MCF 10A (cell line): Measurements from ENCODE around the gene VPS13A. TPM values are rescaled to one million over a fixed set of nuclear protein-coding genes. Genes with fewer than 3 reads are reported as not detected.

Experiments used
- BruUV-seq: library from RNA; stranded (reverse); fragments of 400-500 nt; replicated peaks from 2 replicates; lab custom pipeline; 2021; lab: Mats Ljungman, UMichigan
- CTCF ChIA-PET: fragments of 300-600 bp; sonication (Branson Sonifier 250); formaldehyde crosslinking; extraction: SDS; loops from one replicate; lab custom pipeline; 2021; ENCODE audit warnings: antibody characterized with exemption, inconsistent platforms; lab: Yijun Ruan, JAX
- POLR2A ChIA-PET: fragments of 300-600, 350-650 bp; sonication (Branson Sonifier 250); formaldehyde crosslinking; extraction: SDS; loops from one replicate; lab custom pipeline; 2020; ENCODE audit warnings: antibody characterized with exemption, inconsistent platforms; lab: Yijun Ruan, JAX
- DNase-seq: peaks from one replicate; pipeline ENCODE4 v3.0.0-alpha.2; 2018; ENCODE audit not compliant: unreplicated experiment
- H3K27ac Mint-ChIP-seq: one replicate; pipeline ENCODE4 v1.8.0; 2022; ENCODE audit warnings: mild to moderate bottlenecking, low read depth, mixed read lengths; ENCODE audit not compliant: unreplicated experiment
- H3K27me3 Mint-ChIP-seq: one replicate; pipeline ENCODE4 v1.8.0; 2022; ENCODE audit warnings: mixed read lengths; ENCODE audit not compliant: insufficient read depth, unreplicated experiment
- H3K36me3 Mint-ChIP-seq: one replicate; pipeline ENCODE4 v1.8.0; 2022; ENCODE audit warnings: mild to moderate bottlenecking, moderate library complexity, mixed read lengths; ENCODE audit not compliant: insufficient read depth, unreplicated experiment
- H3K4me1 Mint-ChIP-seq: one replicate; pipeline ENCODE4 v1.8.0; 2022; ENCODE audit warnings: mixed read lengths; ENCODE audit not compliant: insufficient read depth, unreplicated experiment
- H3K4me3 Mint-ChIP-seq: one replicate; pipeline ENCODE4 v1.8.0; 2022; ENCODE audit warnings: mild to moderate bottlenecking, moderate library complexity, mixed read lengths; ENCODE audit not compliant: unreplicated experiment
- H3K9me3 Mint-ChIP-seq: one replicate; pipeline ENCODE4 v1.8.0; 2022; ENCODE audit warnings: mixed read lengths; ENCODE audit not compliant: unreplicated experiment
- intact Hi-C: fragments of 100-400 bp; cut with micrococcal nuclease; formaldehyde crosslinking; loops from 2 replicates; pipeline ENCODE4 v1.14.1; 2022
- total RNA-seq: library from RNA; stranded (reverse); gene quantifications from 2 replicates; pipeline ENCODE4 v1.2.3, GENCODE V29; 2022
- TF ChIP-seq, protein P1 (sequence below): fragments of 200-600 bp; IDR thresholded peaks from one replicate; pipeline ENCODE4 v1.8.0; 2022; ENCODE audit warnings: antibody characterized with exemption, mild to moderate bottlenecking; ENCODE audit not compliant: unreplicated experiment

VPS13A gene
- total RNA-seq, 1 experiment from 2014 or later = 29.6 TPM

DNA sequence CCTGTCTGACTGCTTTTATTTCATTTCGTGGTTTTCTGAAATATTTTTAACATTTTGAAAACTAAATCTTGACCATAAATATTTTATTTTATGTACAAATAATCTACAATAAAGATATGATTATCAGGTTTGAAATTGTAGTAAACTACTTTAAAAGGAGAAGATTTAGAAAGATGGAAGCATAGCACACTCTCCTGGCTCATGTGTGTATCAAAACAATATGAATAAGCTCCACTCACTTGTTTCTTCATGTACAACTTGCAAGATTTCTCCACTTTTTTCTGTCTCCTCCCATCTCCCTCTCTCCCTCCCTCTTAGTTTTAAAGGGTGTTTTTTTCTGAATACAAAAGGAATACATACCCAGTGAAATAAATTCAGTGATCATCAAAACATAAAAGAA, 15.4 kb upstream of the VPS13A start:
- no peaks in the 10 kb centered on the region for H3K9me3 Mint-ChIP-seq
- BruUV-seq = no TSS peak
- H3K4me3 Mint-ChIP-seq = no peak overlapping the region
- ChIA-PET CTCF (interaction anchor here (0.7 to 8.2 kb wide), 13 partner anchors 11 to 815 kb away, joined by 3 to 100 read pairs (median 4); no protein-coding TSS in a partner anchor), POLR2A (interaction anchor here (0.6 to 1.0 kb wide), 2 partner anchors 172 to 345 kb away, joined by 3 read pairs; no protein-coding TSS in a partner anchor)
- TF ChIP-seq, protein P1, sequence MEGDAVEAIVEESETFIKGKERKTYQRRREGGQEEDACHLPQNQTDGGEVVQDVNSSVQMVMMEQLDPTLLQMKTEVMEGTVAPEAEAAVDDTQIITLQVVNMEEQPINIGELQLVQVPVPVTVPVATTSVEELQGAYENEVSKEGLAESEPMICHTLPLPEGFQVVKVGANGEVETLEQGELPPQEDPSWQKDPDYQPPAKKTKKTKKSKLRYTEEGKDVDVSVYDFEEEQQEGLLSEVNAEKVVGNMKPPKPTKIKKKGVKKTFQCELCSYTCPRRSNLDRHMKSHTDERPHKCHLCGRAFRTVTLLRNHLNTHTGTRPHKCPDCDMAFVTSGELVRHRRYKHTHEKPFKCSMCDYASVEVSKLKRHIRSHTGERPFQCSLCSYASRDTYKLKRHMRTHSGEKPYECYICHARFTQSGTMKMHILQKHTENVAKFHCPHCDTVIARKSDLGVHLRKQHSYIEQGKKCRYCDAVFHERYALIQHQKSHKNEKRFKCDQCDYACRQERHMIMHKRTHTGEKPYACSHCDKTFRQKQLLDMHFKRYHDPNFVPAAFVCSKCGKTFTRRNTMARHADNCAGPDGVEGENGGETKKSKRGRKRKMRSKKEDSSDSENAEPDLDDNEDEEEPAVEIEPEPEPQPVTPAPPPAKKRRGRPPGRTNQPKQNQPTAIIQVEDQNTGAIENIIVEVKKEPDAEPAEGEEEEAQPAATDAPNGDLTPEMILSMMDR = no peak
- no peak overlapping the region for H3K27ac Mint-ChIP-seq
- no peaks in the 10 kb centered on the region for H3K36me3 Mint-ChIP-seq
- intact Hi-C loops = loop anchor here (1.0 to 10.0 kb wide), 3 partner anchors 293 to 497 kb away; no protein-coding TSS in a partner anchor
- peak; percentile 29 for DNase-seq
- H3K4me1 Mint-ChIP-seq = peaks cover 52% of the 10 kb centered on the region
- H3K27me3 Mint-ChIP-seq = no peaks in the 10 kb centered on the region

DNA sequence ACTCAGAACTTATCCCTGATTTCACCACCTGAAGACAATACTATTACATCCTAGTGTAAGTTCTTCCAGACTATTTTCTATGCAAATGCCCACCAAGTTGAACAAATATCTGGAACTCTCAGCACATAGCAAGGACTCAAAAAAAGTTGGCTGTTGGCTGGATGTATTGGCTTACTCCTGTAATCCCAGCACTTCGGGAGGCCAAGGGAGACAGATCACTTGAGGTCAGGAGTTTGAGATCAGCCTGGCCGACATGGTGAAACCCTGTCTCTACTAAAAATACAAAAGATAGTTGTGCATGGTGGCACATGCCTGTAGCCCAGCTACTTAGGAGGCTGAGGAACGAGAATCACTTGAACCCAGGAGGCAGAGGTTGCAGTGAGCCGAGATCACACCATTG, 15.0 kb upstream of the VPS13A start:
- TF ChIP-seq, protein P1 = no peak
- H3K27me3 Mint-ChIP-seq = no peaks in the 10 kb centered on the region
- no TSS peak for BruUV-seq
- peaks cover 48% of the 10 kb centered on the region for H3K4me1 Mint-ChIP-seq
- POLR2A ChIA-PET = interaction anchor here (0.6 to 1.4 kb wide), 5 partner anchors 15 to 351 kb away, joined by 3 to 8 read pairs (median 3); partner anchors contain the start of gene VPS13A
- CTCF ChIA-PET = interaction anchor here (0.7 to 8.2 kb wide), 11 partner anchors 73 to 814 kb away, joined by 3 to 100 read pairs (median 4); no protein-coding TSS in a partner anchor
- intact Hi-C loops = loop anchor here (1.0 to 10.0 kb wide), 3 partner anchors 292 to 498 kb away; no protein-coding TSS in a partner anchor
- no peak for DNase-seq
- no peak overlapping the region for H3K27ac Mint-ChIP-seq
- no peaks in the 10 kb centered on the region for H3K9me3 Mint-ChIP-seq
- H3K4me3 Mint-ChIP-seq = no peak overlapping the region
- no peaks in the 10 kb centered on the region for H3K36me3 Mint-ChIP-seq

GRCh38 chr9:77163884-77164283, 13.4 kb upstream of the VPS13A start:
- BruUV-seq = no TSS peak
- DNase-seq = peak; percentile 81

GRCh38 chr9:77166193-77166592, 11.1 kb upstream of the VPS13A start:
- no peak for DNase-seq
- ChIA-PET CTCF (interaction anchor here (0.6 to 4.5 kb wide), 15 partner anchors 8 to 475 kb away, joined by 3 to 46 read pairs (median 8); partner anchors contain the start of gene VPS13A), POLR2A (interaction anchor here (1.8 to 3.3 kb wide), 2 partner anchors 11 to 52 kb away, joined by 4 to 24 read pairs; partner anchors contain the start of gene VPS13A)
- no peak overlapping the region for H3K27ac Mint-ChIP-seq
- H3K4me1 Mint-ChIP-seq = peaks cover 17% of the 10 kb centered on the region
- no peaks in the 10 kb centered on the region for H3K36me3 Mint-ChIP-seq
- BruUV-seq = no TSS peak
- H3K4me3 Mint-ChIP-seq = no peak overlapping the region
- H3K9me3 Mint-ChIP-seq = no peaks in the 10 kb centered on the region
- TF ChIP-seq, protein P1 = no peak
- intact Hi-C loops = loop anchor here (5.0 to 10.0 kb wide), 3 partner anchors 266 to 501 kb away; no protein-coding TSS in a partner anchor
- no peaks in the 10 kb centered on the region for H3K27me3 Mint-ChIP-seq

More at GRCh38 chr9:77163884-77164283, 13.4 kb upstream of the VPS13A start:
- ChIA-PET CTCF (interaction anchor here (0.6 to 8.2 kb wide), 8 partner anchors 13 to 505 kb away, joined by 3 to 100 read pairs (median 3); no protein-coding TSS in a partner anchor), POLR2A (interaction anchor here (0.6 to 1.6 kb wide), 9 partner anchors 13 to 352 kb away, joined by 3 to 9 read pairs (median 3); partner anchors contain the start of gene VPS13A)
- Mint-ChIP-seq H3K4me3 (peak overlapping the region; percentile 46), H3K4me1 (peaks cover 39% of the 10 kb centered on the region), H3K27ac (peak overlapping the region; percentile 84), H3K9me3 (no peaks in the 10 kb centered on the region), H3K36me3 (no peaks in the 10 kb centered on the region), H3K27me3 (no peaks in the 10 kb centered on the region)
- intact Hi-C loops = loop anchor here (10.0 kb wide), 2 partner anchors 291 to 499 kb away; no protein-coding TSS in a partner anchor
- TF ChIP-seq, protein P1 = no peak
